ENCODE results near the gene TRIM61.
A peak's percentile ranks its signal among the peaks of the same experiment; 100 is the strongest.
"Not testable (repeated sequence)": the region's sequence is repeated elsewhere in the genome, so short reads cannot be mapped to it uniquely, and the experiment has no call there.

Gene TRIM61

GRCh38 chr4:164946810-164947209 lies 30.6 kb downstream of the TRIM61 start:
- DNase-seq = no peak
- Mint-ChIP-seq H3K4me3 (no peak overlapping the region), H3K4me1 (no peaks in the 10 kb centered on the region), H3K27ac (peak overlapping the region; percentile 58), H3K9me3 (no peaks in the 10 kb centered on the region), H3K36me3 (no peaks in the 10 kb centered on the region), H3K27me3 (peaks cover 18% of the 10 kb centered on the region)
- CTCF ChIA-PET = no interaction called here

DNA sequence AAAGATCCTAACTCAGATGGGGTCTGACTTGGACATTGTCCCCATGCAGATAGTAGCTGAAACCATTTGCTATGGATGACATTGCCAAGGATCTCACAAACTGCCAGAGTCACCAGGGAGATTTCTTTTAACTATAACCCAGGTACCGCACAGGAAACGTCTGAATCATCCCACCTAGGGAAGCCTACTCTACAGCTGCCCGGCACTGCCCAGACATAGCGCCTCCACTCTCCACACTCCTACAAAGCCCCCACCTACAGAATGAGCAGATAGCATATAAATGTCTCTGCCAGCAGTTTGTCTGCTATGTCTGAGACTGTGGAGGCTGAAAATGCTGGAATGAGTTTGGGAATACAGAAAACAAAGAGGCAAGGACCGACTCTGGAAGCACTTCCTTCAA lies 32.3 kb downstream of the TRIM61 start:
- no peaks in the 10 kb centered on the region for H3K36me3 Mint-ChIP-seq
- no peak for DNase-seq
- no peaks in the 10 kb centered on the region for H3K9me3 Mint-ChIP-seq
- no peaks in the 10 kb centered on the region for H3K4me1 Mint-ChIP-seq
- no peak overlapping the region for H3K27ac Mint-ChIP-seq
- no peak overlapping the region for H3K4me3 Mint-ChIP-seq
- H3K27me3 Mint-ChIP-seq = peaks cover 18% of the 10 kb centered on the region
- CTCF ChIA-PET = no interaction called here

GRCh38 chr4:164943192-164943591 lies 34.3 kb downstream of the TRIM61 start:
- Mint-ChIP-seq H3K27me3 (peaks cover 14% of the 10 kb centered on the region), H3K4me1 (no peaks in the 10 kb centered on the region), H3K36me3 (no peaks in the 10 kb centered on the region), H3K4me3 (no peak overlapping the region), H3K27ac (no peak overlapping the region), H3K9me3 (no peaks in the 10 kb centered on the region)
- no peak for DNase-seq
- CTCF ChIA-PET = no interaction called here

GRCh38 chr4:164937576-164938270 lies 39.7 kb downstream of the TRIM61 start:
- H3K9me3 Mint-ChIP-seq = no peaks in the 10 kb centered on the region
- H3K27ac Mint-ChIP-seq = no peak overlapping the region
- no peaks in the 10 kb centered on the region for H3K4me1 Mint-ChIP-seq
- peaks cover 12% of the 10 kb centered on the region for H3K27me3 Mint-ChIP-seq
- H3K36me3 Mint-ChIP-seq = no peaks in the 10 kb centered on the region
- no peak for DNase-seq
- CTCF ChIA-PET = interaction anchor here (1.9 kb wide), 1 partner anchor 160 kb away, joined by 5 read pairs; no protein-coding TSS in a partner anchor
- no peak overlapping the region for H3K4me3 Mint-ChIP-seq

DNA sequence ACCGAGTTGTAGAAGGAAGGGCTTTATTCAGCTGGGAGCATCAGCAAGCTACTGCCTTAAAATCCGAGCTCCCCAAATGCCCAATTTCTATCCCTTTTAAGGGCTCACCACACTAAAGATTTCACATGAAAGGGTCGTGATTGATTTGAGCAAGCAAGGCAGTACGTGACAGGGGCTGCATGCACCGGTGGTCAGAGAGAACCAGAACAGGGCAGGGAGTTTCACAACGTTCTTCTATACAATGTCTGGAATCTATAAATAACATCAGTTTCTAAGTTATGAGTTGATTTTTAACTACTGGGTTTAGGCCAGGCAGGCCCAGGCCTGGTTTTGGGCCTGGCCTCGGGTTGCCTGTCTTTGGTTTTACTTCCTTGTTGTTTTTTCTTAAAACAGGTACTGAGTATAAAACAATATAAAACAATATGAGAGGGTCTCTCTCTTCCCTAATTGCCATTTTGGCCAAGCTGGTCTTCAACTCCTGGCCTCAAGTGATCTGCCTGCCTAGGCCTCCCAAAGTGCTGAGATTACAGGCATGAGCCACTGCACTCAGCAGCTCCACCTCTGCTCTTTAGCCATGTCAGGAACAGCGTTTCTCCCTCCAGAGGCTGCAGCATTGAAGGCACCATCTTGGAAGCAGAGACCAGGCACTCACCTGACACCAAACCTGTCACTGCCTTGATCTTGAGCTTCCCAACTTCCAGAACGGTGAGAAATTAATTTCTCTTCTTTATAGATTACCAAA lies 41.4 kb downstream of the TRIM61 start:
- not testable (repeated sequence) for H3K4me1 Mint-ChIP-seq, H3K4me3 Mint-ChIP-seq, H3K36me3 Mint-ChIP-seq, H3K9me3 Mint-ChIP-seq, H3K27ac Mint-ChIP-seq, H3K27me3 Mint-ChIP-seq, DNase-seq
- CTCF ChIA-PET = interaction anchor here (1.9 kb wide), 1 partner anchor 162 kb away, joined by 5 read pairs; no protein-coding TSS in a partner anchor

DNA sequence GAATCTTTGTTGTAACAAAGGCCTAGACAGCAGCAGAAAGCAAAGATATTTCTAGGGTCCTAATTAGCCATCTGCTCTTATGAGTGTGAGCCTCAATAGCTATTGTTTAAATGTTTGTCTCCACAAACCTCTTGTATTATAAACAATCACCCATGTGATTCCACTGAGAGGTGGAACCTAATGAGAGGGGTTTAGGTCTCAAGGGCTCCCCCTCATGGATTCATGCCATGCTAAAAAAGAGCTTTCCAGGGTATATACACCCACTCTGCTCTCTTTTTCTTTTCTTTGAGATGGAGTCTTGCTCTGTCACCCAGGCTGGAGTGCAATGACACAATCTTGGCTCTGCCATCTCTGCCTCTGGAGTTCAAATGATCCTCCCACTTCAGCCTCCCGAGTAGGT lies 42.1 kb downstream of the TRIM61 start:
- DNase-seq = no peak
- no peaks in the 10 kb centered on the region for H3K4me1 Mint-ChIP-seq
- H3K36me3 Mint-ChIP-seq = no peaks in the 10 kb centered on the region
- CTCF ChIA-PET = no interaction called here
- no peak overlapping the region for H3K4me3 Mint-ChIP-seq
- peaks cover 13% of the 10 kb centered on the region for H3K27me3 Mint-ChIP-seq
- H3K27ac Mint-ChIP-seq = no peak overlapping the region
- no peaks in the 10 kb centered on the region for H3K9me3 Mint-ChIP-seq

DNA sequence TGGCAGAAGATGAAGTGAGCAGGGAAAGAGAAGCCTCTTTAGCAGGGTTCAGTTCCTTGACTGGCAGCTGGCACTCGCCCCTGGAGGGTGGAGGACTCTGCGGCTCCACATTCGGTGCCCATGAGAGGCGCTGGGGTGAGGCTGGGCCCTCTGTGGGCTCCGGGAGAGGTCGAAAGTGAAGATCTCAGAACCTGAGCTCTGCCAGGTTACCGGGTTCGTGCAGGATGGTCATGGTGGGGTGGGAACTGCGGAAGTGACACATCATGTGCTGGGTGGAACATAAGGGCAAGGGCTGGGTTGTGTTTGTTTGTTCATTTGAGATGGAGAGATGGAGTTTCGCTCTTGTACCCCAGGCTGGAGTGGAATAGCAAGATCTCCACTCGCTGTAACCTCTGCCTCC lies 44.2 kb downstream of the TRIM61 start:
- DNase-seq = no peak
- peaks cover 9% of the 10 kb centered on the region for H3K27me3 Mint-ChIP-seq
- H3K4me1 Mint-ChIP-seq = no peaks in the 10 kb centered on the region
- no peaks in the 10 kb centered on the region for H3K36me3 Mint-ChIP-seq
- CTCF ChIA-PET = no interaction called here
- H3K4me3 Mint-ChIP-seq = no peak overlapping the region
- no peak overlapping the region for H3K27ac Mint-ChIP-seq
- no peaks in the 10 kb centered on the region for H3K9me3 Mint-ChIP-seq

DNA sequence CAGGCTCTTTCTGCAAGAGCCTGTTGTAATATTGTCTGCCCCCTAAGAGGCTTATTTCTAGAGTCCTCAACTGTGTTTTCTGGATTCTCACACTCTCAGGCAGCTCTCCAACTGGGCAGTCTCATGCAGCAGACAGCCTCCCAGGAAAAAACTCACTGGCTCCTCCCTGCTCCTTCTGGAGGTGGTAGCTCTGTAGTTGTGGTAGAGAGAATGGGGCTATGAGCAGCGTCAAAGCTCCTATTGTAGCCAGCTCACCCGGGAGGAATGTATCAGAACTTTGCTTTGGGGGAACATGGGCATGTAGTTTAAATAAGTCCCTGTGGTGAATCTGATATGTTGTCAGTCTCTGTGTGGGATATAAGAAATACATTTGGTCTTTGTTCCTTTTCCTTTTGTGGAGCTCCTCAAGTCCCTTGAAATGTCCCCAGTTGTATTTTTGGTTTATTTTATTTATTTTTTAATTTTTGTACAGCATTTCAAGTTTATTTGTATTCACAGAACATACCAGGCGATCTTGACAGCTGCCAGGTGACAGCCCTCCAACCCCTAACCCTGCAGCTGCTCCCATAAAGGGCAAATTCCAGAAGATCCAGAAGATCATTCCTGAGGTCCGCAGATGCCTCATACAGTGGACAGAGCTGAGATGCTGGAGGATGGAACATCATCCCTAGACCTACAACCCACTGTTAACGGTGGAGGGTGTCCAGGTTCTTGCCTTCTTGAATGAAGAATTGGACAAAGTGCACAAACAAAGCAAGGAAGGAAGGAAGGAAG lies 45.7 kb downstream of the TRIM61 start:
- no peak for DNase-seq
- Mint-ChIP-seq H3K27me3 (peaks cover 9% of the 10 kb centered on the region), H3K9me3 (no peaks in the 10 kb centered on the region), H3K4me3 (no peak overlapping the region), H3K36me3 (no peaks in the 10 kb centered on the region), H3K27ac (no peak overlapping the region), H3K4me1 (no peaks in the 10 kb centered on the region)
- CTCF ChIA-PET = interaction anchor here (1.8 kb wide), 1 partner anchor 10 kb away, joined by 4 read pairs; no protein-coding TSS in a partner anchor

GRCh38 chr4:164930647-164931046 lies 46.8 kb downstream of the TRIM61 start:
- Mint-ChIP-seq H3K4me3 (no peak overlapping the region), H3K4me1 (no peaks in the 10 kb centered on the region), H3K27ac (no peak overlapping the region), H3K27me3 (peaks cover 9% of the 10 kb centered on the region), H3K9me3 (no peaks in the 10 kb centered on the region), H3K36me3 (no peaks in the 10 kb centered on the region)
- CTCF ChIA-PET = interaction anchor here (0.6 to 1.8 kb wide), 2 partner anchors 9 to 69 kb away, joined by 4 read pairs; no protein-coding TSS in a partner anchor
- DNase-seq = no peak

DNA sequence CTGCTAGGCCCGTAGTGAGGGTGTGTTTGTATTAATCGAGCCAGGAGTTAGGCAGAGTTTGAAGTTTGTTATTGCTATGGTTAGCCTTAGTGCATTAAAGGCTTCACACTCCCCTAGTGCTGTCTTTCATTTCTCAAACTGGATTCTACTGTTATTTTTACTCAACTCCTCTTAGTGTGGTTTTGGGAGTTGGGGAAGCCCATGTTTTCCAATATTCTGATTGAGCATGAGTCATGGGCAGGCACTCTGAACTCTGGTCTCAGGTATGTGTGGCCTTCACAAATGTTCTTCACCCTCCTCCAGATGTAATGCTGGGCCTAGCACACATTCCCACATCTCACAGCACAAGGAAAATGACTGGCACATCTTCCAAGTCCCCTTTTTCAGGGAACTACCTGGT lies 50.4 kb downstream of the TRIM61 start:
- H3K36me3 Mint-ChIP-seq, H3K4me1 Mint-ChIP-seq, H3K27ac Mint-ChIP-seq, H3K4me3 Mint-ChIP-seq, H3K27me3 Mint-ChIP-seq, H3K9me3 Mint-ChIP-seq, DNase-seq, CTCF ChIA-PET: not testable (repeated sequence)

GRCh38 chr4:164926301-164926700 lies 51.2 kb downstream of the TRIM61 start:
- Mint-ChIP-seq H3K9me3 (no peaks in the 10 kb centered on the region), H3K36me3 (no peaks in the 10 kb centered on the region), H3K4me3 (no peak overlapping the region), H3K4me1 (no peaks in the 10 kb centered on the region), H3K27ac (no peak overlapping the region), H3K27me3 (peaks cover 7% of the 10 kb centered on the region)
- CTCF ChIA-PET = no interaction called here
- DNase-seq = no peak

DNA sequence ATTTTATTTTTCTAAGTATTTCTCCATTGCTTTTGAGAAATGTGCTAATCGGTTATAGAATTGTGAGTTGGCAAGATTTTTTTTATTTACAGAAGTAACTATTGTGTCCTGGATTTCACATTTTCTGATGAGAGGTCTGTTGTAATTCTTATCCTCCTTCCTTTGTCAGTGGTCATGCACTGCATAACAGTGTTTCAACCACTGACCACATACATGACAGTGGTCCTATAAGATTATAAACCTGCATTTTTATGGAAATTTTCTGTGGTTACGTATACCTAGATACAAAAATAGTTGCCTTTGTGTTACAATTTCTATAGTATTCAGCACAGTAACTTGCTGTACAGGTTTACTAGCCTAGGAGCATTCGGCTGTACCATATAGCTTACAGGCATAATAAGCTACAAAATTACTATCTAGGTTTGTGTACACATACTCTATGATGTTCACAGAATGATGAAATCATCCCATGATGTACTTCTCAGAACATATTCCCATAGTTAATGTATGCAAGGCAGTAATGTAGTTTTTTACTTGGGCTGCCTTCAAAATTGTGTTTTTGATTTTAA lies 52.7 kb downstream of the TRIM61 start:
- CTCF ChIA-PET = no interaction called here
- no peaks in the 10 kb centered on the region for H3K4me1 Mint-ChIP-seq
- no peak for DNase-seq
- peaks cover 4% of the 10 kb centered on the region for H3K27me3 Mint-ChIP-seq
- H3K4me3 Mint-ChIP-seq = no peak overlapping the region
- H3K27ac Mint-ChIP-seq = no peak overlapping the region
- no peaks in the 10 kb centered on the region for H3K9me3 Mint-ChIP-seq
- no peaks in the 10 kb centered on the region for H3K36me3 Mint-ChIP-seq

DNA sequence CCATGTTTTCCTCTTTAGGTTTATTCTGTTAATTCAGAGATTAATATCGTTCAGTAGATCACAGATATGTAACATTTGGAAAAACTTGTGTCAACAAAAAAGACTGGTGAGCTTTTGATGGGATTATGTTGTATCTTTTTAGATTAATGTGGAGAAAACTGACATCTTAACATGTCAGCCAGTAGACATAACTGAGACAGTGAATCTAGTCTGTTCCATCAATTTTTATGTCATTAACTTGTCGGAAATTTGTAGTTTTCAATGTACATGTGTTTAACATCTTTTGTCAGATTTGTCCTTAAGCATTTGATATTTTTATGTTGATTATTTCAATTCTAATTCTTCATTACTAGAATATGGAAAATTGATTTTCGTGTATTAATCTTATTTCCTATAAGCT lies 58.5 kb downstream of the TRIM61 start:
- DNase-seq = no peak
- Mint-ChIP-seq H3K36me3 (no peaks in the 10 kb centered on the region), H3K4me3 (no peak overlapping the region), H3K9me3 (no peaks in the 10 kb centered on the region), H3K4me1 (no peaks in the 10 kb centered on the region), H3K27ac (no peak overlapping the region), H3K27me3 (peaks cover 4% of the 10 kb centered on the region)
- CTCF ChIA-PET = no interaction called here
